Measurements from ENCODE around the gene TRIO. TPM values are rescaled to one million over a fixed set of nuclear protein-coding genes. Genes with fewer than 3 reads are reported as not detected.

TRIO gene
- polyA plus RNA-seq, 1 of the 3 experiments (the other 2 are of a cell fraction) = 229 TPM

DNA sequence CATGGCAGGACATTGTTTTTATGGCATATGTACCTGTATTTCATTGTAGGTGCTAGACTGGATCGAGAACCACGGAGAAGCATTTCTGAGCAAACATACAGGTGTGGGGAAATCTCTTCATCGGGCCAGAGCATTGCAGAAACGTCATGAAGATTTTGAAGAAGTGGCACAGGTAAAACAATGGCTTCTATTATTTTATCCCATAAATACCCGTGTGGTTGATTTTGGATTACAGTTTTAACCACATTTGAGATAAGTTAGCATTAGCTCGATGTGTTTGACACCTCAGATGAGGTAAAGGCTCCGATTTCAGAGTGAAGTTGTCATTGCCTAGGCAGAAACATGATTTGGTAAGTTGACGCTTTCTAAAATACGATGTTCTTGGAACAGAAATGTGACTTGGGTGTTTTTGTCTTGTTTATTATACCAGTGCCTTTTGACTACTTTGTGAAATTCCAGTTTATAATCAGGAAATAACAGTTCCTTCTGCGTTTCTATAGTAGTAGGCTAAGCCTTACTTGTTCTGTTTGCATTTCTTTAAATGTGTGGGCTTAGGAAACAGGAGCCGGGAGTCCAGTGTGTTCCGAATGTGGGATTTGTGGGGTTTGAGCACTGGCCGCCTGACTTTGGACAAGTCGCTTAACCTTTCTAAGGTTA is 187.7 kb downstream of the TRIO start:
- Histone ChIP-seq H3K4me1 (ENCODE audit: control insufficient read depth in 1 of 2, insufficient read depth in 2 of 2, low read depth in 1 of 2, low read length in 1 of 2) (peaks cover 0 to 8% of the 10 kb centered on the region in 2 experiments; a peak in 1 of 4 replicates), H3K36me3 (replicated peaks in 1 of 2; ENCODE audit: control insufficient read depth in 1 of 2, insufficient read depth in 2 of 2, low read length in 1 of 2) (peaks cover 63 to 67% of the 10 kb centered on the region in 2 experiments), H3K27ac (ENCODE audit: low read depth in 2 of 2, low read length in 1 of 2) (no peak overlapping the region; a peak in 1 of 4 replicates), H3K79me2 (ENCODE audit: insufficient read depth) (peaks cover 100% of the 10 kb centered on the region), H3K4me3 (ENCODE audit: low read depth in 2 of 2, low read length in 1 of 2) (no peak overlapping the region), H3K9me2 (no peaks in the 10 kb centered on the region), H3F3A (replicated peaks; ENCODE audit: insufficient read depth) (peaks cover 19% of the 10 kb centered on the region), H3K9me3 (no peaks in the 10 kb centered on the region), H3K9ac (no peak overlapping the region), H3K4me2 (no peak overlapping the region), H4K20me1 (ENCODE audit: insufficient read depth) (peaks cover 73% of the 10 kb centered on the region), H3K27me3 (ENCODE audit: insufficient read depth) (no peaks in the 10 kb centered on the region), H2AFZ (ENCODE audit: low read depth) (no peak overlapping the region)
- TF ChIP-seq, protein P1, sequence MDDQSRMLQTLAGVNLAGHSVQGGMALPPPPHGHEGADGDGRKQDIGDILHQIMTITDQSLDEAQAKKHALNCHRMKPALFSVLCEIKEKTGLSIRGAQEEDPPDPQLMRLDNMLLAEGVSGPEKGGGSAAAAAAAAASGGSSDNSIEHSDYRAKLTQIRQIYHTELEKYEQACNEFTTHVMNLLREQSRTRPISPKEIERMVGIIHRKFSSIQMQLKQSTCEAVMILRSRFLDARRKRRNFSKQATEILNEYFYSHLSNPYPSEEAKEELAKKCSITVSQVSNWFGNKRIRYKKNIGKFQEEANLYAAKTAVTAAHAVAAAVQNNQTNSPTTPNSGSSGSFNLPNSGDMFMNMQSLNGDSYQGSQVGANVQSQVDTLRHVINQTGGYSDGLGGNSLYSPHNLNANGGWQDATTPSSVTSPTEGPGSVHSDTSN (IDR thresholded peaks at IDR 0.05) = no peak
- TF ChIP-seq RXRA (IDR thresholded peaks at IDR 0.05; ENCODE audit: borderline replicate concordance, low read depth) (no peak), FOXJ3 (CRISPR knock-in tag; IDR thresholded peaks at IDR 0.05) (no peak), TAF1 (IDR thresholded peaks at IDR 0.05; ENCODE audit: borderline replicate concordance, low read depth, low read length) (no peak), CHD2 (IDR thresholded peaks at IDR 0.05; ENCODE audit: low read length, partially characterized antibody) (no peak), EZH2phosphoT487 (IDR thresholded peaks at IDR 0.05; ENCODE audit: borderline replicate concordance, low read depth) (no peak), NFIC (IDR thresholded peaks at IDR 0.05; ENCODE audit: borderline replicate concordance) (no peak), FOXM1 (IDR thresholded peaks at IDR 0.05; ENCODE audit: low read depth) (no peak), GATA2 (CRISPR knock-in tag; IDR thresholded peaks at IDR 0.05) (no peak), POLR2AphosphoS5 (IDR thresholded peaks at IDR 0.05; ENCODE audit: low read depth, low read length) (no peak), FOSL2 (IDR thresholded peaks at IDR 0.05; ENCODE audit: borderline replicate concordance, low read depth) (no peak), EP300 (IDR thresholded peaks at IDR 0.05; ENCODE audit: borderline replicate concordance in 1 of 2, low read depth in 1 of 2, low read length in 1 of 2) (no peak), RFX5 (IDR thresholded peaks at IDR 0.05; ENCODE audit: low read length) (no peak), YY1 (IDR thresholded peaks at IDR 0.05; ENCODE audit: low read depth) (no peak), USF1 (IDR thresholded peaks at IDR 0.05; ENCODE audit: borderline replicate concordance, low read depth) (no peak), JUND (IDR thresholded peaks at IDR 0.05) (no peak), ELF1 (IDR thresholded peaks at IDR 0.05) (no peak), RCOR1 (IDR thresholded peaks at IDR 0.05; ENCODE audit: low read length) (no peak)
- TF ChIP-seq, protein P2, sequence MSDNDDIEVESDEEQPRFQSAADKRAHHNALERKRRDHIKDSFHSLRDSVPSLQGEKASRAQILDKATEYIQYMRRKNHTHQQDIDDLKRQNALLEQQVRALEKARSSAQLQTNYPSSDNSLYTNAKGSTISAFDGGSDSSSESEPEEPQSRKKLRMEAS (IDR thresholded peaks at IDR 0.05; ENCODE audit: low read depth) = no peak
- CTCF ChIA-PET = interaction anchor here (1.2 to 2.6 kb wide), 2 partner anchors 21 to 34 kb away, joined by 4 to 12 read pairs; no protein-coding TSS in a partner anchor
- POLR2A ChIA-PET = no interaction called here
- DNase-seq = no peak
- 96% methylated on average over 14 of the region's 14 CpGs for WGBS (ENCODE audit: low lambda C conversion rate)
